ENCODE results near the gene PPP1R2. TPM values are rescaled to one million over a fixed set of nuclear protein-coding genes. Genes with fewer than 3 reads are reported as not detected.

PPP1R2 gene
- 38.3 and 38.8 TPM in 2 replicates for total RNA-seq (2021)
- long read RNA-seq, transcript PPP1R2-206 (6 exons, 3,450 nt) = major isoform, 383 of 408 reads
- long read RNA-seq, transcript PPP1R2-203 (5 exons, 839 nt) = minor isoform, 6 of 408 reads
- long read RNA-seq, partial matches to known transcripts = 4 of 408 reads
- long read RNA-seq, other reads (novel, unspliced or antisense) = 14 of 408 reads

- Histone ChIP-seq H3K9ac (ENCODE audit: extremely low read depth, insufficient read length, low read length) (peak within 1 kb of the TSS; percentile 73), H2BK120ac (ENCODE audit: low read depth, low read length, poor library complexity, severe bottlenecking) (no peak within 1 kb of the TSS), H3K4me2 (ENCODE audit: insufficient read depth, insufficient read length, low read length) (peak within 1 kb of the TSS; percentile 64), H3K23me2 (ENCODE audit: insufficient read length, low read depth, low read length, poor library complexity, severe bottlenecking) (peaks cover 9% of the 10 kb centered on the region), H3K27ac (ENCODE audit: insufficient read length, low read depth, low read length) (no peak within 1 kb of the TSS), H3K56ac (ENCODE audit: insufficient read length, low read depth, low read length) (no peak within 1 kb of the TSS), H3T11ph (ENCODE audit: low read length) (no peak within 1 kb of the TSS), H4K5ac (ENCODE audit: insufficient read length, low read depth, low read length) (no peak within 1 kb of the TSS), H3K4me1 (ENCODE audit: insufficient read depth, low read length) (peaks cover 5% of the 10 kb centered on the region; the same call in 1 of the 2 replicates), H4K91ac (ENCODE audit: insufficient read length, low read depth, low read length) (no peak within 1 kb of the TSS), H3K79me1 (ENCODE audit: insufficient read depth, low read depth, low read length, poor library complexity, severe bottlenecking) (no peaks in the 10 kb centered on the region), H2AK5ac (ENCODE audit: insufficient read length, low read length) (no peak within 1 kb of the TSS), H3K27me3 (ENCODE audit: insufficient read depth, low read length) (no peaks in the 10 kb centered on the region; the same call in 1 of the 2 replicates), H3K18ac (ENCODE audit: insufficient read length, low read depth, low read length) (peak within 1 kb of the TSS; percentile 75), H2BK12ac (ENCODE audit: insufficient read length, low read depth, low read length) (no peak within 1 kb of the TSS), H3K14ac (ENCODE audit: insufficient read depth, low read length) (peak within 1 kb of the TSS; percentile 74; the same call in 1 of the 2 replicates), H3K4ac (ENCODE audit: low read depth, low read length) (no peak within 1 kb of the TSS), H3K9me3 (ENCODE audit: control insufficient read depth, low read depth, low read length) (no peaks in the 10 kb centered on the region), H3K79me2 (ENCODE audit: insufficient read depth, low read length) (peaks cover 8% of the 10 kb centered on the region; the same call in 1 of the 2 replicates), H2BK5ac (ENCODE audit: insufficient read length, low read length) (no peak within 1 kb of the TSS), H3K23ac (ENCODE audit: insufficient read length, low read depth, low read length) (no peak within 1 kb of the TSS), H2BK15ac (ENCODE audit: low read depth, low read length) (no peak within 1 kb of the TSS), H4K20me1 (ENCODE audit: control insufficient read depth, insufficient read depth, insufficient read length) (no peaks in the 10 kb centered on the region), H4K8ac (replicated peaks; ENCODE audit: insufficient read length, low read depth, low read length) (no peak within 1 kb of the TSS), H2AFZ (ENCODE audit: low read length) (no peak within 1 kb of the TSS), H2BK20ac (ENCODE audit: low read depth, low read length, poor library complexity, severe bottlenecking) (no peak within 1 kb of the TSS)
- H3K27me3 Mint-ChIP-seq (ENCODE audit: low read depth) = peaks cover 35% of the 10 kb centered on the region
- peak; percentile 90 for DNase-seq
- H3K27ac Mint-ChIP-seq = peak within 1 kb of the TSS in 1 of 3 experiments; percentile 87; a peak in 1 of 7 replicates
- TF ChIP-seq CTCF (conservative IDR thresholded peaks at IDR 0.05) = no peak
- peak within 1 kb of the TSS; percentile 80 to 88 for H3K4me3 Mint-ChIP-seq
- WGBS (ENCODE audit: extremely low coverage, insufficient read length, low lambda C conversion rate) = no CpG with 5 or more reads among the region's 95 CpGs
- H3K9me3 Mint-ChIP-seq = no peaks in the 10 kb centered on the region
- peaks cover 31 to 40% of the 10 kb centered on the region in 2 experiments for H3K4me1 Mint-ChIP-seq
- no peaks in the 10 kb centered on the region for H3K36me3 Mint-ChIP-seq (ENCODE audit: insufficient read depth in 1 of 3, low read depth in 3 of 3)
Measured at GRCh38 chr3:195542698-195543499, at the start of gene PPP1R2. PPP1R2 (minus strand) TSS chr3:195543325; CDS start chr3:195543025, 300 bp downstream.
